Mesenchymal stem cell (in vitro differentiated cells and primary cell): ENCODE data around the gene TNFSF11.

ENCODE experiments used
- DNase-seq: peaks from one replicate; pipeline ENCODE4 v3.0.0-alpha.2; 2013
- H2AFZ ChIP-seq: one replicate; pipeline ENCODE4 v1.6.1; 2013; ENCODE audit warnings: low read depth, mild to moderate bottlenecking, control low read depth, inconsistent platforms, low read length, moderate library complexity
- H2AK5ac ChIP-seq: 2 replicates; pipeline ENCODE4 v1.6.1; 2013; ENCODE audit warnings: low read length, moderate library complexity, mild to moderate bottlenecking, inconsistent platforms; ENCODE audit not compliant: severe bottlenecking
- H2BK120ac ChIP-seq: one replicate; pipeline ENCODE4 v1.6.1; 2013; ENCODE audit warnings: low read depth, mild to moderate bottlenecking, inconsistent platforms, low read length, moderate library complexity
- H2BK12ac ChIP-seq, 2 experiments: one replicate each; pipeline ENCODE4 v1.6.1; 2013; ENCODE audit warnings: inconsistent platforms in 2 of 2, low read length in 2 of 2, mild to moderate bottlenecking in 2 of 2, moderate library complexity in 2 of 2, control low read depth in 1 of 2
- H2BK15ac ChIP-seq: one replicate; pipeline ENCODE4 v1.6.1; 2013; ENCODE audit warnings: mild to moderate bottlenecking, low read depth, inconsistent platforms; ENCODE audit not compliant: poor library complexity, severe bottlenecking
- H2BK5ac ChIP-seq: 2 replicates; pipeline ENCODE4 v1.6.1; 2013; ENCODE audit warnings: low read depth, mild to moderate bottlenecking, low read length, control low read depth, inconsistent platforms; ENCODE audit not compliant: poor library complexity, severe bottlenecking
- H3K14ac ChIP-seq, 2 experiments: one replicate each; pipeline ENCODE4 v1.6.1; 2013; ENCODE audit warnings: inconsistent platforms in 2 of 2, low read length in 2 of 2, control low read depth in 1 of 2, mild to moderate bottlenecking in 1 of 2, moderate library complexity in 1 of 2
- H3K18ac ChIP-seq, 2 experiments: one replicate each; pipeline ENCODE4 v1.6.1; 2013; ENCODE audit warnings: inconsistent platforms in 2 of 2, low read length in 2 of 2, control low read depth in 1 of 2, low read depth in 1 of 2, mild to moderate bottlenecking in 1 of 2
- H3K23ac ChIP-seq, 2 experiments: one replicate each; pipeline ENCODE4 v1.6.1; 2013; ENCODE audit warnings: inconsistent platforms in 2 of 2, low read length in 2 of 2, mild to moderate bottlenecking in 2 of 2, moderate library complexity in 2 of 2, control low read depth in 1 of 2
- H3K27ac ChIP-seq: 2 replicates; pipeline ENCODE4 v1.5.1; 2013; ENCODE audit warnings: mild to moderate bottlenecking, moderate library complexity, low read length, control low read depth, inconsistent platforms; ENCODE audit not compliant: poor library complexity, severe bottlenecking
- H3K27me3 ChIP-seq, 2 experiments: 2 replicates each; pipeline versions ENCODE4 v1.6.1 to v1.7.0; 2013; ENCODE audit warnings: low read length in 2 of 2, mild to moderate bottlenecking in 2 of 2, moderate library complexity in 2 of 2, control low read depth in 1 of 2, inconsistent platforms in 1 of 2; ENCODE audit not compliant: control insufficient read depth in 1 of 2, insufficient read depth in 1 of 2
- H3K36me3 ChIP-seq, 2 experiments: 2 replicates each; pipeline versions ENCODE4 v1.6.1 to v1.7.0; 2013; ENCODE audit warnings: low read length in 2 of 2, control low read depth in 1 of 2, inconsistent platforms in 1 of 2, low read depth in 1 of 2, mild to moderate bottlenecking in 1 of 2; ENCODE audit not compliant: insufficient read depth in 2 of 2, control insufficient read depth in 1 of 2
- H3K4ac ChIP-seq, 2 experiments: one replicate each; pipeline ENCODE4 v1.6.1; 2013; ENCODE audit warnings: inconsistent platforms in 2 of 2, low read length in 2 of 2, mild to moderate bottlenecking in 2 of 2, moderate library complexity in 2 of 2, control low read depth in 1 of 2, low read depth in 1 of 2
- H3K4me1 ChIP-seq: 2 replicates; pipeline ENCODE4 v1.6.1; 2013; ENCODE audit warnings: low read depth, low read length, control low read depth; ENCODE audit not compliant: control insufficient read depth, insufficient read depth
- H3K4me2 ChIP-seq: 2 replicates; pipeline ENCODE4 v1.6.1; 2013; ENCODE audit warnings: low read length, mild to moderate bottlenecking, inconsistent platforms; ENCODE audit not compliant: poor library complexity, severe bottlenecking
- H3K4me3 ChIP-seq, 2 experiments: 2 replicates each; pipeline versions ENCODE4 v1.5.1 to v1.7.0; 2013; ENCODE audit warnings: low read length in 2 of 2, mild to moderate bottlenecking in 2 of 2, control low read depth in 1 of 2, low read depth in 1 of 2; ENCODE audit not compliant: insufficient read depth in 1 of 2
- H3K79me1 ChIP-seq: replicated peaks from 2 replicates; pipeline ENCODE4 v1.6.1; 2013; ENCODE audit warnings: mild to moderate bottlenecking, control low read depth, low read length, inconsistent platforms; ENCODE audit not compliant: poor library complexity, severe bottlenecking
- H3K9ac ChIP-seq: 2 replicates; pipeline ENCODE4 v1.7.0; 2013; ENCODE audit warnings: mild to moderate bottlenecking, low read length, moderate library complexity
- H3K9me3 ChIP-seq: 2 replicates; pipeline ENCODE4 v1.7.0; 2013; ENCODE audit warnings: mild to moderate bottlenecking, low read length; ENCODE audit not compliant: control insufficient read depth
- H4K8ac ChIP-seq: one replicate; pipeline ENCODE4 v1.6.1; 2013; ENCODE audit warnings: inconsistent platforms, mild to moderate bottlenecking, low read length, moderate library complexity
- H4K91ac ChIP-seq: one replicate; pipeline ENCODE4 v1.6.1; 2013; ENCODE audit warnings: mild to moderate bottlenecking, low read length, inconsistent platforms
- WGBS: methylation state at CpG from one replicate; pipeline ENCODE4 v1.1.7; 2013; ENCODE audit warnings: mixed read lengths; 5-methylcytosine and 5-hydroxymethylcytosine counted together

TNFSF11 gene

DNA sequence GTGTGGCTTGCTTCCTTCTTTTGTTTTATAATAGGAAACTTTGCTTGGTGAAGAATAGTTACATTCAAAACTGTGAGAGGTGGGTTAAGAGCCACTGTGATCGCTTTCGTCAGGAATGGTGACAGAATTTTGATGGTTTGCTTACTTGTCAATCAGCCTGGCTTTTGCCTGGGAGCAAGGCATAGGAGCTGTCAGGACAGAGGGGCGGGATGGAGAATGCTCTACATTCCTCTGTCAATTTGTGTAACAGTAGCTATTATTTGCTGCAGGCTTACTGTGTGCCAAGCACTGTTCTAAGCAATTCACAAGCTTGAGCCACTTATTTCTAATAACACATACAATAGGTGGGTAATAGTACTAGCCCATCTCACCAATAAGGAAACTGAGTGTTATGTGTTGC is 28.1 kb upstream of the TNFSF11 start:
- Histone ChIP-seq H2BK5ac (no peak overlapping the region), H3K18ac (peak overlapping the region in 1 of 2 experiments; percentile 34), H2AFZ (no peak overlapping the region), H4K8ac (no peak overlapping the region), H3K9ac (no peak overlapping the region), H2BK15ac (no peak overlapping the region), H3K27ac (no peak overlapping the region), H2BK12ac (no peak overlapping the region), H3K4ac (peak overlapping the region in 1 of 2 experiments; percentile 7), H3K4me3 (no peak overlapping the region), H3K9me3 (no peaks in the 10 kb centered on the region), H3K79me1 (no peaks in the 10 kb centered on the region), H3K36me3 (no peaks in the 10 kb centered on the region), H2BK120ac (no peak overlapping the region), H4K91ac (no peak overlapping the region), H3K23ac (no peak overlapping the region), H3K14ac (no peak overlapping the region), H3K4me1 (peaks cover 5% of the 10 kb centered on the region), H3K4me2 (no peak overlapping the region), H3K27me3 (peaks cover 0 to 2% of the 10 kb centered on the region in 2 experiments), H2AK5ac (no peak overlapping the region)
- no peak for DNase-seq
- 98% methylated on average over 3 of the region's 3 CpGs for WGBS

DNA sequence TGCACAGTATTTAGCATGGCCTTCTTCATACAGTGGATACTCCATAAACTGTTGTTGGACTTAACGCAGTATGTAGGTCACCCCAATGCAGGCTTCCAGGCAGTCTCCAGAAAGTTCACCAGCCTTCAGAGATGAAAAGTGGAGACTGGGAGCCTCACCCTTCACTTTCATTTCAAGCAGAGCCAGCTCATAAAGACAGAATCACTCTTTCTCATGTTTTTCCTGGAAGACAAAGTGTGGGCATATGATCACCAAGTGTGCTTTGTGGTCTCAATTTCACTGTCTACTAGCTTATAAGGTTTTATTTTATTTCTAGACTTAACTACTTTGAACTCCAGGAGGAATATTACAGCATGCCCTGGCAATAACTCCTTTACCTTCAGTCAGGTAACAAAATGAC is 26.3 kb upstream of the TNFSF11 start:
- H4K8ac ChIP-seq: no peak overlapping the region

GRCh38 chr13:42548731-42549551 is 25.0 kb upstream of the TNFSF11 start:
- no peak overlapping the region for H3K9ac ChIP-seq
- H2BK15ac ChIP-seq: peak overlapping the region; percentile 65
- H3K4me1 ChIP-seq: peaks cover 8% of the 10 kb centered on the region
- peak; percentile 88 for DNase-seq
- no peak overlapping the region for H2AFZ ChIP-seq
- H2BK5ac ChIP-seq: no peak overlapping the region
- H2BK12ac ChIP-seq: peak overlapping the region in 1 of 2 experiments; percentile 66
- peak overlapping the region; percentile 85 for H4K8ac ChIP-seq
- H3K4me2 ChIP-seq: no peak overlapping the region
- peak overlapping the region in 1 of 2 experiments; percentile 26 for H3K4ac ChIP-seq
- no peak overlapping the region for H3K27ac ChIP-seq
- H2BK120ac ChIP-seq: no peak overlapping the region
- H2AK5ac ChIP-seq: no peak overlapping the region
- H3K23ac ChIP-seq: no peak overlapping the region
- no peaks in the 10 kb centered on the region for H3K36me3 ChIP-seq
- peak overlapping the region in 1 of 2 experiments; percentile 59 for H3K18ac ChIP-seq
- no peaks in the 10 kb centered on the region for H3K9me3 ChIP-seq
- peaks cover 0 to 2% of the 10 kb centered on the region in 2 experiments for H3K27me3 ChIP-seq
- H3K79me1 ChIP-seq: no peaks in the 10 kb centered on the region
- peak overlapping the region; percentile 74 for H4K91ac ChIP-seq
- no peak overlapping the region for H3K14ac ChIP-seq
- no peak overlapping the region for H3K4me3 ChIP-seq
- WGBS: 74% methylated on average over 9 of the region's 10 CpGs

More for the DNA sequence above, 26.3 kb upstream of the TNFSF11 start:
- H3K4me3 ChIP-seq: no peak overlapping the region
- H3K9ac ChIP-seq: no peak overlapping the region
- WGBS: 100% methylated on average over 1 of the region's 1 CpG
- no peaks in the 10 kb centered on the region for H3K79me1 ChIP-seq
- H2BK12ac ChIP-seq: no peak overlapping the region
- no peak overlapping the region for H2AFZ ChIP-seq
- no peak overlapping the region for H3K27ac ChIP-seq
- H3K36me3 ChIP-seq: no peaks in the 10 kb centered on the region
- peaks cover 0 to 2% of the 10 kb centered on the region in 2 experiments for H3K27me3 ChIP-seq
- peak overlapping the region in 1 of 2 experiments; percentile 2 for H3K4ac ChIP-seq
- H3K23ac ChIP-seq: no peak overlapping the region
- no peaks in the 10 kb centered on the region for H3K9me3 ChIP-seq
- no peak overlapping the region for H3K4me2 ChIP-seq
- no peak overlapping the region for H4K91ac ChIP-seq
- no peak overlapping the region for H2BK5ac ChIP-seq
- peaks cover 5% of the 10 kb centered on the region for H3K4me1 ChIP-seq
- no peak overlapping the region for H2AK5ac ChIP-seq
- peak overlapping the region; percentile 63 for H2BK15ac ChIP-seq
- H2BK120ac ChIP-seq: no peak overlapping the region
- DNase-seq: no peak
- H3K14ac ChIP-seq: no peak overlapping the region
- no peak overlapping the region for H3K18ac ChIP-seq

- no peak overlapping the region for H3K4me2 ChIP-seq
- no peak overlapping the region for H3K14ac ChIP-seq
- H2BK5ac ChIP-seq: no peak overlapping the region
- peak; percentile 23 for DNase-seq
- no peak overlapping the region for H2BK12ac ChIP-seq
- no peak overlapping the region for H3K4ac ChIP-seq
- WGBS: 86% methylated on average over 1 of the region's 4 CpGs
- no peaks in the 10 kb centered on the region for H3K36me3 ChIP-seq
- no peak overlapping the region for H2AK5ac ChIP-seq
- peaks cover 8% of the 10 kb centered on the region for H3K4me1 ChIP-seq
- peak overlapping the region in 1 of 2 experiments; percentile 59 for H3K18ac ChIP-seq
- no peak overlapping the region for H3K9ac ChIP-seq
- H2BK15ac ChIP-seq: no peak overlapping the region
- H3K9me3 ChIP-seq: no peaks in the 10 kb centered on the region
- peaks cover 0 to 2% of the 10 kb centered on the region in 2 experiments for H3K27me3 ChIP-seq
- no peak overlapping the region for H4K8ac ChIP-seq
- no peak overlapping the region for H3K4me3 ChIP-seq
- no peak overlapping the region for H3K27ac ChIP-seq
- no peak overlapping the region for H4K91ac ChIP-seq
- H3K79me1 ChIP-seq: no peaks in the 10 kb centered on the region
- no peak overlapping the region for H3K23ac ChIP-seq
- H2BK120ac ChIP-seq: no peak overlapping the region
- no peak overlapping the region for H2AFZ ChIP-seq
Observed at GRCh38 chr13:42549552-42549936, 24.4 kb upstream of the TNFSF11 start.
